MM.1S (cell line): Measurements from ENCODE around the gene SDC1.

ENCODE experiments used
- DNase-seq: peaks from one replicate; pipeline ENCODE4 v3.0.0-alpha.2; 2015
- H2AFZ ChIP-seq: fragments of 300-600 bp; sonication (generic); 2 replicates; pipeline ENCODE4 v1.6.0; 2016; ENCODE audit warnings: antibody characterized with exemption, low read length
- H3F3A ChIP-seq: fragments of 300-600 bp; sonication (generic); 2 replicates; pipeline ENCODE4 v1.6.1; 2016; ENCODE audit warnings: mild to moderate bottlenecking, antibody characterized with exemption, low read length, moderate library complexity, mixed read lengths; ENCODE audit not compliant: insufficient read depth
- H3K27ac ChIP-seq: fragments of 300-600 bp; sonication (generic); 2 replicates; pipeline ENCODE4 v1.5.1; 2016; ENCODE audit warnings: mild to moderate bottlenecking, low read length
- H3K27me3 ChIP-seq: fragments of 300-600 bp; sonication (generic); replicated peaks from 2 replicates; pipeline ENCODE4 v1.6.0; 2016; ENCODE audit warnings: low read length; ENCODE audit not compliant: insufficient read depth
- H3K36me3 ChIP-seq: fragments of 300-600 bp; sonication (generic); replicated peaks from 2 replicates; pipeline ENCODE4 v1.6.1; 2016; ENCODE audit warnings: mild to moderate bottlenecking, low read length, mixed read lengths; ENCODE audit not compliant: insufficient read depth
- H3K4me1 ChIP-seq: fragments of 300-600 bp; sonication (generic); 2 replicates; pipeline ENCODE4 v1.6.1; 2016; ENCODE audit warnings: low read length, mixed read lengths
- H3K4me2 ChIP-seq: fragments of 300-600 bp; sonication (generic); 2 replicates; pipeline ENCODE4 v1.6.0; 2016; ENCODE audit warnings: low read depth, low read length
- H3K4me3 ChIP-seq: fragments of 300-600 bp; sonication (generic); 2 replicates; pipeline ENCODE4 v1.5.1; 2016; ENCODE audit warnings: low read length, mixed read lengths
- H3K79me2 ChIP-seq: fragments of 300-600 bp; sonication (generic); 2 replicates; pipeline ENCODE4 v1.6.1; 2016; ENCODE audit warnings: mixed run types, low read length, mixed read lengths
- H3K9ac ChIP-seq: fragments of 300-600 bp; sonication (generic); 2 replicates; pipeline ENCODE4 v1.6.1; 2016; ENCODE audit warnings: low read length, mixed read lengths
- H3K9me2 ChIP-seq: fragments of 300-600 bp; sonication (generic); replicated peaks from 2 replicates; pipeline ENCODE4 v1.6.1; 2016; ENCODE audit warnings: mild to moderate bottlenecking, low read length, mixed read lengths; ENCODE audit not compliant: insufficient read depth
- H3K9me3 ChIP-seq: fragments of 300-600 bp; sonication (generic); replicated peaks from 2 replicates; pipeline ENCODE4 v1.6.1; 2016; ENCODE audit warnings: mild to moderate bottlenecking, low read length, mixed read lengths; ENCODE audit not compliant: insufficient read depth
- H4K20me1 ChIP-seq: fragments of 300-600 bp; sonication (generic); 2 replicates; pipeline ENCODE4 v1.6.1; 2016; ENCODE audit warnings: mild to moderate bottlenecking, low read length, moderate library complexity, mixed read lengths; ENCODE audit not compliant: insufficient read depth
- CTCF ChIP-seq: fragments of 300-600 bp; sonication (generic); IDR thresholded peaks from 2 replicates; pipeline ENCODE4 v1.5.1; 2016; ENCODE audit warnings: antibody characterized with exemption, low read length, mixed read lengths
- EZH2 ChIP-seq: fragments of 300-600 bp; sonication (generic); optimal IDR thresholded peaks from 2 replicates; pipeline ENCODE3; 2017; ENCODE audit warnings: low read depth, mild to moderate bottlenecking, antibody characterized with exemption, low read length, mixed read lengths
- EZH2phosphoT487 ChIP-seq: fragments of 300-600 bp; sonication (generic); IDR thresholded peaks from 2 replicates; pipeline ENCODE4 v1.6.1; 2018; ENCODE audit warnings: antibody characterized with exemption, low read length

SDC1 gene

GRCh38 chr2:20183373-20183772 is 41.6 kb downstream of the SDC1 start:
- Histone ChIP-seq H3K36me3 (no peaks in the 10 kb centered on the region), H3K4me2 (no peak overlapping the region), H3K4me1 (no peaks in the 10 kb centered on the region), H3K27ac (no peak overlapping the region), H2AFZ (no peak overlapping the region), H3K9me2 (no peaks in the 10 kb centered on the region), H3K9me3 (no peaks in the 10 kb centered on the region), H3K4me3 (no peak overlapping the region), H3K27me3 (no peaks in the 10 kb centered on the region), H3K79me2 (no peaks in the 10 kb centered on the region), H4K20me1 (no peaks in the 10 kb centered on the region), H3K9ac (no peak overlapping the region), H3F3A (no peaks in the 10 kb centered on the region)
- no peak for DNase-seq
- TF ChIP-seq EZH2 = no peak
- TF ChIP-seq CTCF = no peak
- TF ChIP-seq EZH2phosphoT487 = no peak

GRCh38 chr2:20182241-20182931 is 42.5 kb downstream of the SDC1 start:
- Histone ChIP-seq H3K4me2 (no peak overlapping the region), H3K9me2 (no peaks in the 10 kb centered on the region), H3F3A (no peaks in the 10 kb centered on the region), H3K27me3 (no peaks in the 10 kb centered on the region), H4K20me1 (no peaks in the 10 kb centered on the region), H3K36me3 (no peaks in the 10 kb centered on the region), H3K27ac (no peak overlapping the region), H3K4me1 (no peaks in the 10 kb centered on the region), H3K4me3 (no peak overlapping the region), H3K9ac (no peak overlapping the region), H3K79me2 (no peaks in the 10 kb centered on the region), H2AFZ (no peak overlapping the region), H3K9me3 (no peaks in the 10 kb centered on the region)
- TF ChIP-seq CTCF (no peak), EZH2 (no peak), EZH2phosphoT487 (no peak)
- DNase-seq = no peak

- no peaks in the 10 kb centered on the region for H4K20me1 ChIP-seq
- H3K4me1 ChIP-seq = no peaks in the 10 kb centered on the region
- H3K9me3 ChIP-seq = no peaks in the 10 kb centered on the region
- no peak overlapping the region for H3K4me3 ChIP-seq
- TF ChIP-seq CTCF = no peak
- no peak for TF ChIP-seq EZH2phosphoT487
- no peak for TF ChIP-seq EZH2
- H3K27me3 ChIP-seq = no peaks in the 10 kb centered on the region
- no peaks in the 10 kb centered on the region for H3K9me2 ChIP-seq
- no peak overlapping the region for H3K27ac ChIP-seq
- no peak overlapping the region for H3K4me2 ChIP-seq
- no peaks in the 10 kb centered on the region for H3F3A ChIP-seq
- H3K36me3 ChIP-seq = no peaks in the 10 kb centered on the region
- no peaks in the 10 kb centered on the region for H3K79me2 ChIP-seq
- DNase-seq = no peak
- no peak overlapping the region for H2AFZ ChIP-seq
- no peak overlapping the region for H3K9ac ChIP-seq
Observed at GRCh38 chr2:20181761-20182160, 43.2 kb downstream of the SDC1 start.
